ENCODE data around the gene SIRT7.

The SIRT7 gene

DNA sequence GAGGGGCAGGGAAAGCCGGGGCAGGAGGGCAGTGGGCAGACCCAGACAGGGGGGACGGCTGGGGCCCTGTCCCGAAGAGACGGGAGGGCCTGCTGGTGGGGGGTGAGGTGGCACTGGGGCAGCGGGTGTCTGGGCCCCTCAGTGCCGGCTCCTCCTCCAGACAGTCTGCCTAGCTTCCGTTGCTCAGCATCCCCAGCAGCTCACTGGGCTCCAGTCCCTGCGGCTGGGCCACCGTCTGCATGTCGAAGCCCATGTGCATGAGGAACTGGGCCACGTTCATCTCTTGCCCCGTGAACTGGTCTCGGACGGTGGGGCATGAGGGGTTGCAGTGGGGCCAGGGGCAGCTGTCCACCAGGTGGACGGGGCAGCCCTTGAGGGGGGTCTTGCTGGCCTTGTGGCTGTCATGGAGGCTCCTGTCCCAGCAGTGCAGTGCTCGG lies 34.8 kb upstream of the SIRT7 start:
- H3K4me3 ChIP-seq, result no peak overlapping the region
- DNase-seq (ENCODE audit: low spot score), result no peak
- no peak overlapping the region for H3K27ac ChIP-seq
- TF ChIP-seq, protein P1, sequence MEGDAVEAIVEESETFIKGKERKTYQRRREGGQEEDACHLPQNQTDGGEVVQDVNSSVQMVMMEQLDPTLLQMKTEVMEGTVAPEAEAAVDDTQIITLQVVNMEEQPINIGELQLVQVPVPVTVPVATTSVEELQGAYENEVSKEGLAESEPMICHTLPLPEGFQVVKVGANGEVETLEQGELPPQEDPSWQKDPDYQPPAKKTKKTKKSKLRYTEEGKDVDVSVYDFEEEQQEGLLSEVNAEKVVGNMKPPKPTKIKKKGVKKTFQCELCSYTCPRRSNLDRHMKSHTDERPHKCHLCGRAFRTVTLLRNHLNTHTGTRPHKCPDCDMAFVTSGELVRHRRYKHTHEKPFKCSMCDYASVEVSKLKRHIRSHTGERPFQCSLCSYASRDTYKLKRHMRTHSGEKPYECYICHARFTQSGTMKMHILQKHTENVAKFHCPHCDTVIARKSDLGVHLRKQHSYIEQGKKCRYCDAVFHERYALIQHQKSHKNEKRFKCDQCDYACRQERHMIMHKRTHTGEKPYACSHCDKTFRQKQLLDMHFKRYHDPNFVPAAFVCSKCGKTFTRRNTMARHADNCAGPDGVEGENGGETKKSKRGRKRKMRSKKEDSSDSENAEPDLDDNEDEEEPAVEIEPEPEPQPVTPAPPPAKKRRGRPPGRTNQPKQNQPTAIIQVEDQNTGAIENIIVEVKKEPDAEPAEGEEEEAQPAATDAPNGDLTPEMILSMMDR (IDR thresholded peaks at IDR 0.05), result no peak

DNA sequence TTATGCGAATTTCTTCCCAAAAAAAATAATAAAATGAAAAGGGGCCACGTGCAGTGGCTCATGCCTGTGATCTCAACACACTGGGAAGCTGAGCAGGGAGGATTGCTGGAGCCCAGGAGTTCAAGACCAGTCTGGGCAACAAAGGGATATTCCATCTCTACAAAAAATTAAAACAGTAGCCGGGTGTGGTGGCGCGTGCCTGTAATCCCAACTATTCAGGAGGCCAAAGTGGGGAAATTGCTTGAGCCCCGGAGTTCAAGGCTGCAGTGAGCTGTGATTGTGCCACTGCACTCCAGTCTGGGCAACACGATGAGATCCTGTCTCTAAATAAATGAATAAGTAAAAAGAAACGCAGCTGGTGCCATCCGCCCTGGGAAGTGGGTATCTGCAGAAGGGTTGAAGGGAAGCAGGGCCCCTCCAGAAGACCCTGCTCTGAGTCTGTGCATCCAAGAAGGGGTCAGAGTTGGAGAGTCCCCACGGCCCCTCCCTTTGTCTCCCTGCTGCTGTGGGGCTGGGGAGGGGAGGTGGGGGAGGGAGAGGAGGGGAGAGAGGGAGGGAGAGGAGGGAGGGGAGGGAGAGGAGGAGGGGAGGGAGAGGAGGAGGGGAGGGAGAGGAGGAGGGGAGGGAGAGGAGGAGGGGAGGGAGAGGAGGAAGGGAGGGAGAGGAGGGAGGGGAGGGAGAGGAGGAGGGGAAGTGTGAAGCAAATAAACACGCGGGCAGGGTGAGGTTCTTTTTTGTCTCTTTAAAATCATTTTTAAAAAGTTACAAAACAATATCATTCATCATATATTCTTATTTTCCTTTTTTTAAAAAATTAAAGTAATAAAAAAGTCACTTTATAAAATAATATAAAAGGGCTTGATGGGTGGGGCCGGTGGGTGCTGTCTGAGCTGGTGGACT lies 34.1 kb upstream of the SIRT7 start:
- TF ChIP-seq, protein P1 (IDR thresholded peaks at IDR 0.05), result no peak
- no peak overlapping the region for H3K4me3 ChIP-seq
- no peak overlapping the region for H3K27ac ChIP-seq
- no peak for DNase-seq (ENCODE audit: low spot score)

DNA sequence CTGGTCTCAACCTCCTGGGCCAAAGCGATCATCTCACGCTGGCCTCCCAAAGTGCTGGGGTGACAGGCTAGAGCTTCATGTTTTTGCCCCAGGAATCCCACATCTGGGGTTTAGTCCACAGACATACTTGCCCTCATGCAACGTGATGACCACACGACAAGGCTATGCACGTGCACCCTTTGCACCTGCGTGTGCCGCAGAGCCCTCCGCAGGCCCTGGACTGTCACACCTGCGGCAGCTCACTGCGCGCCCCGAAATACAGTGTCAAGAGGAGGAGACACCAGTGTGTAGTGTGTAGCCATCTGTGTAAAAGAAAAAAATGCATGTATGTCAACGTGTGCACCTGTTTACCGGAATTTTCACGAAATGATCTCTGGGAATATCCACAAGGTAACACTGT lies 32.5 kb upstream of the SIRT7 start:
- Histone ChIP-seq H3K27ac (no peak overlapping the region), H3K4me3 (no peak overlapping the region)
- no peak for DNase-seq (ENCODE audit: low spot score)

DNA sequence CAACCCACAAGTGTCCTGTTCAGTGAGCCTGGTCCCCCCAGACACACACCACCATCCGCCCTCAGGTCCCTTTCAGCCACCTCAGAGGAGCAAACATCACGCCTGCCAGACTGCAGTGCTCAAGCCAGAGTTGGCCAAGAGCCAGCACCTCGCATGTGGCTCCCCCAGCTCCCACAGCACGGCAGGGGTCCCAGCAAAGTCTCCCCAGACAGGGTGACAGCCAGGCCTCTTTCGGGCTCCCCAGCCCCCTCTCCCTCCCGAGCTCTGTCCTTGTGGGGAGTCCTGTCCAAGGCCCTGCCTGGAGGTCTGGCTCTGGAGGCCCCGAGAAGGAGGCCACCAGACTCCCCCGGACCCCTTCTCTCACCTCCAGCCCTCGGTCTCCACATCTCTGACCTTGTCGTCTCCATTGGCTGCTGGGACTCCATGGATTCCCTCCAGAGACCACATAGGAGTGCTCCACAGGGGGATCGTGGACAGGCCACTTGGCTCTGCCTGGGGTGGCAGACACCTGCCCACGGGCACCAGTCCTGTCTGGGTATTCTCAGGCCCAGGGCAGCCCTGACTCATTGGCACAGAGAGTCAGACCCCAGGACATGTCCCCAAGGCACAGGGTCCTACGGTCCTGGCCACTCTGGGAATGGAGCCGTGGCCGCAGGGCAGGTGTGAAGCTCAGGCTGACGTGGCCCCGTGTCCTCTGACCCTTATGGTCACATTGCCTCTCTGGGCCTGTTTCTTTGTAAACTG lies 30.8 kb upstream of the SIRT7 start:
- TF ChIP-seq, protein P1 (IDR thresholded peaks at IDR 0.05), result no peak
- Histone ChIP-seq H3K27ac (no peak overlapping the region), H3K4me3 (no peak overlapping the region)
- DNase-seq (ENCODE audit: low spot score), result no peak

More for the DNA sequence above, 32.5 kb upstream of the SIRT7 start:
- TF ChIP-seq, protein P1 (IDR thresholded peaks at IDR 0.05), result no peak

DNA sequence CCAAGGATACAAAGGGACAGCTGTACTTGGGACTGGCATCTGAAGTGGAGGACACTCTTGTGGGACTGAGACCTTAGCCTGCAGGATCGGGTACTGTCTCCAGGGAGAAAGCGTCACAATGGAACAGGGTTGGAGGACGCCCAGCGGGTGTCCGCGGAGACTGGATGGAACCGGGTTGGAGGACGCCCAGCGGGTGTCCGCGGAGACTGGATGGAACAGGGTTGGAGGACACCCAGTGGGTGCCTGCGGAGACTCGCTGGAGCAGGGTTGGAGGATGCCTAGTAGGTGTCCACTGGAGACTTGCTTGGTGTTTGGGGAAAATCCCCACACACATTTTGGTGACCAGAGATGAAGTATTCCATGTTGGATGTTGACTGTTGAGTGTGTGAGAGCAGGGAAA lies 29.2 kb upstream of the SIRT7 start, which contains the start of gene MYADML2:
Gene MYADML2, minus strand, starts transcription at position 45 of the 400 bp plus-strand sequence. CDS start 5,492 bp downstream, outside the sequence.
- no peak within 1 kb of the TSS for H3K4me3 ChIP-seq
- no peak for DNase-seq (ENCODE audit: low spot score)
- H3K27ac ChIP-seq, result no peak within 1 kb of the TSS
- TF ChIP-seq, protein P1 (IDR thresholded peaks at IDR 0.05), result no peak

DNA sequence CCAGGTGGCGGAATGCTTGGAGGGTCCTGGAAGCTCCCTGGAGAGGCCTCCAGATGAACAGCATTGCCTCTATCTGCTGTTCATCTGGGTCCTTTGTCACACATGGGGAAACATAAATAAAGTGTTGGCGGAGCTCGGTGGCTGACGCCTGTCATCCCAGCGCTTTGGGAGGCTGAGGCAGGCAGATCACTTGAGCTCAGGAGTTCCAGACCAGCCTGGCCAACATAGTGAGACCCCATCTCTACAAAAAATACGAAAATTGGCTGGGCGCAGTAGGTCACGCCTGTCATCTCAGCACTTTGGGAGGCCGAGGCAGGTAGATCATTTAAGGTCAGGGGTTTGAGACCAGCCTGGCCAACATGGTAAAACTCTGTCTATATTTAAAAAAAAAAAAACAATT lies 26.9 kb upstream of the SIRT7 start:
- DNase-seq (ENCODE audit: low spot score), result no peak
- TF ChIP-seq, protein P1 (IDR thresholded peaks at IDR 0.05), result no peak
- H3K4me3 ChIP-seq, result no peak overlapping the region
- H3K27ac ChIP-seq, result no peak overlapping the region

All from coronary artery (tissue), 2 donors.